ENCODE measurements around the gene EIF3I. TPM values are rescaled to one million over a fixed set of nuclear protein-coding genes. Genes with fewer than 3 reads are reported as not detected.
A peak's percentile ranks its signal among the peaks of the same experiment; 100 is the strongest.

EIF3I gene
- polyA plus RNA-seq, 2 of the 4 experiments (the other 2 are of a cell fraction), result 300 to 318 TPM

DNA sequence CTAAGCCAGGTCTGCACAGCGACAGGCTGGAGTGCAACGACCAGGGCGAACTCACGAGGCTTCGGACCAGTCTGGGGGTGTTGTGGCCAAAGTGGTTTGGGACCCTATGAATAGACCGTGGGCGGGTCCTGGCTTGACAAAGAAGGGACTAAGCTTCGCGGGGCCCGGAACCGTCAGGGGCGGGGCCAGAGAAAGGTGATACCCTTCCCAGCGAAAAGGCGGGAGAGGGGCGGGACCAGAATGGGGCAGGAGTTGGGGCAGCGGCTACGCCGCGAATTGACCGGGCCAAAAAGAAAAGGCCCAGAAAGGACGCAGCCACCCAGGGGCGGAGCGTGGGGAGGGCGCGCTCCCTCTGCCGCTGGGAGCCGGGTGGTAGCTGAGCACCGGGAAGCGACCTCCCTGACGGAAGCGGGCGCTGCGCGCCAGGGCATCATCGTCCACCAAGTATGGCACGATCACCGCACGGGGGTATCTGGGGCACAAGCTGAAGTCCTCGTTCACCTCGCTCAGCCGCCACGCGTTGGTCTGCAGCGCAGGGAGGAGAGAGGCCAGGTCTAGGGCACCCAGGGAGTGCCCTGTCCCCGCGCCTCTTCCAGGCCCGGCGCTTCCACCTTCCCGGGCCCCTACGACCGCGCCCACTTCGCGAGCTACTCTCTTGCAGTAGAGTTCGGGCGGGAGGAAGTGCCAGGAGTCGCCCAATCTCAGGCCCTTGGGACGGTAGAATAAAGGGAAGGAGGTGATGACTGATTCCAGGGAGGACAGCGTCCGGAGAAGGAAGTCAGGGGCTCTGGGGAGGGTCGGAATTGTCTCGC, 18.1 kb downstream of the EIF3I start:
- Histone ChIP-seq H3K4me3 (peak overlapping the region; percentile 56), H3K27ac (peak overlapping the region; percentile 79 to 94), H3K4me1 (peaks cover 41% of the 10 kb centered on the region), H3K9me3 (no peaks in the 10 kb centered on the region), H3K4me2 (peak overlapping the region; percentile 81)
- no peak for FAIRE-seq
- WGBS (ENCODE audit: missing lambda C conversion rate), result 18% methylated on average over 32 of the region's 62 CpGs
- DNase-seq (ENCODE audit: low read depth in 1 of 2, low spot score in 1 of 2), result peak; percentile 53 to 75
- TF ChIP-seq, protein P1, sequence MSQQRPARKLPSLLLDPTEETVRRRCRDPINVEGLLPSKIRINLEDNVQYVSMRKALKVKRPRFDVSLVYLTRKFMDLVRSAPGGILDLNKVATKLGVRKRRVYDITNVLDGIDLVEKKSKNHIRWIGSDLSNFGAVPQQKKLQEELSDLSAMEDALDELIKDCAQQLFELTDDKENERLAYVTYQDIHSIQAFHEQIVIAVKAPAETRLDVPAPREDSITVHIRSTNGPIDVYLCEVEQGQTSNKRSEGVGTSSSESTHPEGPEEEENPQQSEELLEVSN (IDR thresholded peaks at IDR 0.05; ENCODE audit: borderline replicate concordance, low read depth), result 0 out of 2 replicates have a peak, but pooled peaks have one; percentile 29
- TF ChIP-seq, protein P2, sequence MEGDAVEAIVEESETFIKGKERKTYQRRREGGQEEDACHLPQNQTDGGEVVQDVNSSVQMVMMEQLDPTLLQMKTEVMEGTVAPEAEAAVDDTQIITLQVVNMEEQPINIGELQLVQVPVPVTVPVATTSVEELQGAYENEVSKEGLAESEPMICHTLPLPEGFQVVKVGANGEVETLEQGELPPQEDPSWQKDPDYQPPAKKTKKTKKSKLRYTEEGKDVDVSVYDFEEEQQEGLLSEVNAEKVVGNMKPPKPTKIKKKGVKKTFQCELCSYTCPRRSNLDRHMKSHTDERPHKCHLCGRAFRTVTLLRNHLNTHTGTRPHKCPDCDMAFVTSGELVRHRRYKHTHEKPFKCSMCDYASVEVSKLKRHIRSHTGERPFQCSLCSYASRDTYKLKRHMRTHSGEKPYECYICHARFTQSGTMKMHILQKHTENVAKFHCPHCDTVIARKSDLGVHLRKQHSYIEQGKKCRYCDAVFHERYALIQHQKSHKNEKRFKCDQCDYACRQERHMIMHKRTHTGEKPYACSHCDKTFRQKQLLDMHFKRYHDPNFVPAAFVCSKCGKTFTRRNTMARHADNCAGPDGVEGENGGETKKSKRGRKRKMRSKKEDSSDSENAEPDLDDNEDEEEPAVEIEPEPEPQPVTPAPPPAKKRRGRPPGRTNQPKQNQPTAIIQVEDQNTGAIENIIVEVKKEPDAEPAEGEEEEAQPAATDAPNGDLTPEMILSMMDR (IDR thresholded peaks at IDR 0.05), result peak; percentile 36
- TF ChIP-seq POLR2A (IDR thresholded peaks at IDR 0.05; ENCODE audit: low read length) (peak; percentile 71), JUN (IDR thresholded peaks at IDR 0.05) (peak in 1 of 2 experiments; percentile 62; a peak in 3 of 5 replicates), TP53 (CRISPR knock-in tag; IDR thresholded peaks at IDR 0.05) (no peak), RAD21 (conservative IDR thresholded peaks at IDR 0.05 in 1 of 2, IDR thresholded peaks at IDR 0.05 in 1 of 2) (peak; percentile 6 to 37; a peak in 2 of 5 replicates), SMC3 (IDR thresholded peaks at IDR 0.05) (peak; percentile 10; the same call in 1 of the 3 replicates), FOXS1 (CRISPR knock-in tag; IDR thresholded peaks at IDR 0.05) (no peak)
- TF ChIP-seq, protein P3, sequence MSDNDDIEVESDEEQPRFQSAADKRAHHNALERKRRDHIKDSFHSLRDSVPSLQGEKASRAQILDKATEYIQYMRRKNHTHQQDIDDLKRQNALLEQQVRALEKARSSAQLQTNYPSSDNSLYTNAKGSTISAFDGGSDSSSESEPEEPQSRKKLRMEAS (IDR thresholded peaks at IDR 0.05), result peak; percentile 54
- TF ChIP-seq, protein P4, sequence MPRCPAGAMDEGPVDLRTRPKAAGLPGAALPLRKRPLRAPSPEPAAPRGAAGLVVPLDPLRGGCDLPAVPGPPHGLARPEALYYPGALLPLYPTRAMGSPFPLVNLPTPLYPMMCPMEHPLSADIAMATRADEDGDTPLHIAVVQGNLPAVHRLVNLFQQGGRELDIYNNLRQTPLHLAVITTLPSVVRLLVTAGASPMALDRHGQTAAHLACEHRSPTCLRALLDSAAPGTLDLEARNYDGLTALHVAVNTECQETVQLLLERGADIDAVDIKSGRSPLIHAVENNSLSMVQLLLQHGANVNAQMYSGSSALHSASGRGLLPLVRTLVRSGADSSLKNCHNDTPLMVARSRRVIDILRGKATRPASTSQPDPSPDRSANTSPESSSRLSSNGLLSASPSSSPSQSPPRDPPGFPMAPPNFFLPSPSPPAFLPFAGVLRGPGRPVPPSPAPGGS (IDR thresholded peaks at IDR 0.05), result 0 out of 3 replicates have a peak, but pooled peaks have one; percentile 31
- ChIA-PET POLR2A (interaction anchor here (1.2 to 3.4 kb wide), 7 partner anchors 12 to 96 kb away, joined by 3 to 16 read pairs (median 6); partner anchors contain the start of genes HDAC1, MARCKSL1 and TXLNA), CTCF (interaction anchor here (0.6 to 4.8 kb wide), 16 partner anchors 9 to 82 kb away, joined by 3 to 45 read pairs (median 6); partner anchors contain the start of genes HDAC1 and LCK)
- peak; percentile 76 to 85 for ATAC-seq

DNA sequence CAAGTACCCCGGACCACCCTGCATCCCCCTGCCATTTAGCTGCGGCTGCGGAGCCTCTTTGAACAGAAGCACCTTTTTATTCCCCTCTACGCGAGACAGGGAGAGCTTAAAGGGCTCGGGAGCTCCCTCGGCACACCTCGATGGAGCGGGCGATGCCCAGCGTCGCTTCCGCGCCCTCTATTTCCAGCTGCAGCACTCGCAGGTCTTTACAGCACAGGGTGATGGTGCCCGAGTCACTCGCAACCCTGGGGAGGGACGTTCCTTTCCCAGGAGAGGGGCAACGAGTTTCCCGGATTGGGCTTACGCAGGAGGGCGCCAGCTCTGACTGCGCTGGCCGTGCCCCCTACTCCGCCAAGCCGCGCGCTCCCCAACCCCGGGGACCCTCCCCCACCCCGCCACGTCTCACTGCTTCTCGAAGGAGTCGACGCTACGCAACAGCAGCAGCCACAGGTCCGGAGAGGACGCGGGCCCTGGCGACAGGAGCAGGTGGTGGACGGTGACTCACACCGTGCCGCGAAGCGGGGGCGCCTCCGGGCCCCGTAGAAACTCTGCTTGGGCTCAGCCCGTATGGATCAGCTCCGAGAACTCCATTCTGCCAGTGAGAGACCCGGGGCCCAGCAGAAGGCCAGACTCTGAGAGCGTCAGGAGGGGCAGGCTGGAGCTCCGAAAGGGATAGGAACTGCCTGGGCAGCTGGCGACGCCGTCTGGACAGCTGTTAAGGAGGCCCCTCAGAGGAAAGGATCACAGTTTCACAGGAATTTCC, 19.0 kb downstream of the EIF3I start:
- DNase-seq (ENCODE audit: low read depth in 1 of 2, low spot score in 1 of 2), result peak; percentile 42 to 54
- WGBS (ENCODE audit: missing lambda C conversion rate), result 1% methylated on average over 11 of the region's 55 CpGs
- no peaks in the 10 kb centered on the region for H3K9me3 ChIP-seq
- POLR2A ChIA-PET, result interaction anchor here (0.6 to 3.4 kb wide), 9 partner anchors 11 to 118 kb away, joined by 3 to 16 read pairs (median 5); partner anchors contain the start of genes HDAC1, MARCKSL1 and TXLNA
- TF ChIP-seq, protein P3 (IDR thresholded peaks at IDR 0.05), result peak; percentile 80
- TF ChIP-seq SMC3 (IDR thresholded peaks at IDR 0.05), result no peak
- no peak for TF ChIP-seq FOSL2 (IDR thresholded peaks at IDR 0.05)
- TF ChIP-seq FOSL2 (CRISPR knock-in tag; IDR thresholded peaks at IDR 0.05), result peak; percentile 62
- TF ChIP-seq, protein P1 (IDR thresholded peaks at IDR 0.05; ENCODE audit: borderline replicate concordance, low read depth), result peak; percentile 84
- no peak for TF ChIP-seq MAZ (IDR thresholded peaks at IDR 0.05; ENCODE audit: borderline replicate concordance, low read depth, low read length)
- TF ChIP-seq MYC (IDR thresholded peaks at IDR 0.05; ENCODE audit: borderline replicate concordance, low read length), result no peak
- TF ChIP-seq, protein P5, sequence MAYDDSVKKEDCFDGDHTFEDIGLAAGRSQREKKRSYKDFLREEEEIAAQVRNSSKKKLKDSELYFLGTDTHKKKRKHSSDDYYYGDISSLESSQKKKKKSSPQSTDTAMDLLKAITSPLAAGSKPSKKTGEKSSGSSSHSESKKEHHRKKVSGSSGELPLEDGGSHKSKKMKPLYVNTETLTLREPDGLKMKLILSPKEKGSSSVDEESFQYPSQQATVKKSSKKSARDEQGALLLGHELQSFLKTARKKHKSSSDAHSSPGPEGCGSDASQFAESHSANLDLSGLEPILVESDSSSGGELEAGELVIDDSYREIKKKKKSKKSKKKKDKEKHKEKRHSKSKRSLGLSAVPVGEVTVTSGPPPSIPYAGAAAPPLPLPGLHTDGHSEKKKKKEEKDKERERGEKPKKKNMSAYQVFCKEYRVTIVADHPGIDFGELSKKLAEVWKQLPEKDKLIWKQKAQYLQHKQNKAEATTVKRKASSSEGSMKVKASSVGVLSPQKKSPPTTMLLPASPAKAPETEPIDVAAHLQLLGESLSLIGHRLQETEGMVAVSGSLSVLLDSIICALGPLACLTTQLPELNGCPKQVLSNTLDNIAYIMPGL (CRISPR knock-in tag; IDR thresholded peaks at IDR 0.05; ENCODE audit: borderline replicate concordance), result no peak
- no peak for TF ChIP-seq CBX2 (IDR thresholded peaks at IDR 0.05; ENCODE audit: borderline replicate concordance, low read depth)
- TF ChIP-seq HOXA7 (CRISPR knock-in tag; IDR thresholded peaks at IDR 0.05), result no peak
- TF ChIP-seq RFX5 (IDR thresholded peaks at IDR 0.05), result no peak
- no peak for TF ChIP-seq JUNB (IDR thresholded peaks at IDR 0.05)
- H3K4me1 ChIP-seq, result peaks cover 32% of the 10 kb centered on the region
- H3K27ac ChIP-seq, result peak overlapping the region; percentile 79 to 94
- peak overlapping the region; percentile 56 for H3K4me3 ChIP-seq
- peak; percentile 72 to 75 for ATAC-seq
- CTCF ChIA-PET, result interaction anchor here (1.2 to 4.8 kb wide), 13 partner anchors 9 to 82 kb away, joined by 3 to 45 read pairs (median 7); partner anchors contain the start of genes HDAC1 and LCK
- H3K4me2 ChIP-seq, result peak overlapping the region; percentile 81
- no peak for FAIRE-seq

All from A549 (cell line).